OCI-LY1 (cell line): ENCODE measurements around the gene MRPL58.

Experiments
- H2AFZ ChIP-seq: fragments of 200-600 bp; sonication (generic), shearing (Covaris generic); 2 replicates; pipeline ENCODE4 v1.6.0; 2014; ENCODE audit warnings: antibody characterized with exemption, mild to moderate bottlenecking, low read length
- H3F3A ChIP-seq: fragments of 200-600 bp; sonication (generic), shearing (Covaris generic); 2 replicates; pipeline ENCODE4 v1.6.0; 2014; ENCODE audit warnings: mild to moderate bottlenecking, antibody characterized with exemption, low read length, moderate library complexity; ENCODE audit not compliant: insufficient read depth
- H3K27ac ChIP-seq: fragments of 200-600 bp; sonication (generic); 2 replicates; pipeline ENCODE4 v1.5.1; 2014; ENCODE audit warnings: low read length, mixed run types, mild to moderate bottlenecking, low read depth; ENCODE audit not compliant: poor library complexity, severe bottlenecking
- H3K27me3 ChIP-seq: fragments of 200-600 bp; sonication (generic); 2 replicates; pipeline ENCODE4 v1.6.0; 2014; ENCODE audit warnings: antibody characterized with exemption, mild to moderate bottlenecking, low read length, moderate library complexity; ENCODE audit not compliant: insufficient read depth
- H3K36me3 ChIP-seq: fragments of 200-600 bp; sonication (generic); 2 replicates; pipeline ENCODE4 v1.6.1; 2014; ENCODE audit warnings: mild to moderate bottlenecking, antibody characterized with exemption, low read length, moderate library complexity, mixed read lengths; ENCODE audit not compliant: insufficient read depth
- H3K4me1 ChIP-seq: fragments of 200-600 bp; sonication (generic); 2 replicates; pipeline ENCODE4 v1.5.1; 2014; ENCODE audit warnings: mild to moderate bottlenecking, low read length, moderate library complexity; ENCODE audit not compliant: insufficient read depth, severe bottlenecking
- H3K4me2 ChIP-seq: fragments of 200-600 bp; sonication (generic), shearing (Covaris generic); 2 replicates; pipeline ENCODE4 v1.6.1; 2014; ENCODE audit warnings: low read length
- H3K4me3 ChIP-seq: fragments of 200-600 bp; sonication (generic); 2 replicates; pipeline ENCODE4 v1.5.1; 2014; ENCODE audit warnings: low read length, low read depth, mild to moderate bottlenecking, mixed read lengths; ENCODE audit not compliant: poor library complexity, severe bottlenecking
- H3K79me2 ChIP-seq: fragments of 200-600 bp; shearing (Covaris generic); 2 replicates; pipeline ENCODE4 v1.6.1; 2016; ENCODE audit warnings: mixed run types, low read length, mixed read lengths; ENCODE audit not compliant: insufficient read depth
- H3K9ac ChIP-seq: fragments of 200-600 bp; sonication (generic), shearing (Covaris generic); 2 replicates; pipeline ENCODE4 v1.6.1; 2014; ENCODE audit warnings: mild to moderate bottlenecking, low read length, mixed read lengths
- H3K9me2 ChIP-seq: fragments of 200-600 bp; sonication (generic), shearing (Covaris generic); 2 replicates; pipeline ENCODE4 v1.6.1; 2014; ENCODE audit warnings: low read depth, mild to moderate bottlenecking, low read length, mixed read lengths
- H3K9me3 ChIP-seq: fragments of 200-600 bp; shearing (Covaris generic); 2 replicates; pipeline ENCODE4 v1.6.1; 2014; ENCODE audit warnings: low read length, mixed read lengths
- H4K20me1 ChIP-seq: fragments of 200-600 bp; sonication (generic), shearing (Covaris generic); 2 replicates; pipeline ENCODE4 v1.6.0; 2016; ENCODE audit warnings: mild to moderate bottlenecking, low read length; ENCODE audit not compliant: insufficient read depth
- CTCF ChIP-seq: fragments of 200-600 bp; sonication (generic), shearing (Covaris generic); IDR thresholded peaks from 2 replicates; pipeline ENCODE4 v1.5.1; 2017; ENCODE audit warnings: mild to moderate bottlenecking, antibody characterized with exemption, low read length, moderate library complexity, mixed read lengths
- EZH2 ChIP-seq: fragments of 200-600 bp; sonication (generic), shearing (Covaris generic); IDR thresholded peaks from 2 replicates; pipeline ENCODE4 v1.8.0; 2017; ENCODE audit warnings: borderline replicate concordance, mixed run types, mild to moderate bottlenecking, antibody characterized with exemption, low read length, moderate library complexity, mixed read lengths

The MRPL58 gene

GRCh38 chr17:75012096-75012345 lies 449 bp upstream of the MRPL58 start:
- peak overlapping the region; percentile 96 for H3K4me2 ChIP-seq
- no peaks in the 10 kb centered on the region for H4K20me1 ChIP-seq
- H3K36me3 ChIP-seq, result peaks cover 9% of the 10 kb centered on the region; the same call in 1 of the 2 replicates
- no peaks in the 10 kb centered on the region for H3K9me2 ChIP-seq
- peaks cover 8% of the 10 kb centered on the region; the same call in 1 of the 2 replicates for H3K79me2 ChIP-seq
- peak overlapping the region; percentile 91 for H3K4me3 ChIP-seq
- peak overlapping the region; percentile 87 for H3K9ac ChIP-seq
- H3K27ac ChIP-seq, result no peak overlapping the region
- peaks cover 20% of the 10 kb centered on the region for H3K4me1 ChIP-seq
- no peaks in the 10 kb centered on the region for H3K27me3 ChIP-seq
- no peak for TF ChIP-seq CTCF
- no peak for TF ChIP-seq EZH2
- no peaks in the 10 kb centered on the region for H3K9me3 ChIP-seq
- peak overlapping the region; percentile 99 for H2AFZ ChIP-seq
- H3F3A ChIP-seq, result no peaks in the 10 kb centered on the region

- peaks cover 13% of the 10 kb centered on the region; the same call in 1 of the 2 replicates for H3K36me3 ChIP-seq
- 0 out of 2 replicates have a peak overlapping the region, but pooled peaks have one; percentile 13 for H2AFZ ChIP-seq
- TF ChIP-seq CTCF (no peak), EZH2 (no peak)
- H3K4me3 ChIP-seq, result peak overlapping the region; percentile 91
- no peaks in the 10 kb centered on the region for H3K9me2 ChIP-seq
- no peaks in the 10 kb centered on the region for H3K27me3 ChIP-seq
- H3F3A ChIP-seq, result no peaks in the 10 kb centered on the region
- peak overlapping the region; percentile 56 for H3K27ac ChIP-seq
- H3K79me2 ChIP-seq, result peaks cover 8% of the 10 kb centered on the region; the same call in 1 of the 2 replicates
- H4K20me1 ChIP-seq, result no peaks in the 10 kb centered on the region
- H3K4me2 ChIP-seq, result peak overlapping the region; percentile 96
- peak overlapping the region; percentile 87 for H3K9ac ChIP-seq
- H3K4me1 ChIP-seq, result peaks cover 20% of the 10 kb centered on the region
- no peaks in the 10 kb centered on the region for H3K9me3 ChIP-seq
Measured at GRCh38 chr17:75013092-75013559, 656 bp downstream of the MRPL58 start.

- H3K9me3 ChIP-seq, result no peaks in the 10 kb centered on the region
Measured at GRCh38 chr17:75019146-75019545, 6.7 kb downstream of the MRPL58 start.

More at GRCh38 chr17:75019146-75019545, 6.7 kb downstream of the MRPL58 start:
- TF ChIP-seq CTCF (no peak), EZH2 (no peak)
- no peak overlapping the region for H3K9ac ChIP-seq
- H3K4me3 ChIP-seq, result no peak overlapping the region
- no peak overlapping the region for H3K27ac ChIP-seq
- H3K4me1 ChIP-seq, result no peaks in the 10 kb centered on the region
- peaks cover 44% of the 10 kb centered on the region for H3K36me3 ChIP-seq
- no peaks in the 10 kb centered on the region for H4K20me1 ChIP-seq
- H3K27me3 ChIP-seq, result no peaks in the 10 kb centered on the region
- H3K9me2 ChIP-seq, result no peaks in the 10 kb centered on the region
- no peaks in the 10 kb centered on the region for H3F3A ChIP-seq
- H3K79me2 ChIP-seq, result no peaks in the 10 kb centered on the region
- H3K4me2 ChIP-seq, result no peak overlapping the region
- H2AFZ ChIP-seq, result no peak overlapping the region
